CD4-positive, alpha-beta T cell treated with Interleukin-12 subunit alpha and Interleukin-12 subunit beta, for 1 hour (primary cell): ENCODE data around the gene GSTT4.
"Not testable (repeated sequence)": the region's sequence is repeated elsewhere in the genome, so short reads cannot be mapped to it uniquely, and the experiment has no call there.

Experiments
- DNase-seq: peaks from one replicate; pipeline ENCODE4 v3.0.0-alpha.2; 2020

GSTT4 gene

GRCh38 chr22:24024354-24024753, 19.1 kb upstream of the GSTT4 start:
- DNase-seq: no peak

GRCh38 chr22:24023204-24023789, 18.0 kb upstream of the GSTT4 start:
- no peak for DNase-seq

- no peak for DNase-seq
Measured at GRCh38 chr22:24021304-24021703, 16.1 kb upstream of the GSTT4 start.

GRCh38 chr22:24016156-24016555, 10.9 kb upstream of the GSTT4 start:
- DNase-seq: no peak

GRCh38 chr22:24011735-24012068, 6.4 kb upstream of the GSTT4 start:
- DNase-seq: no peak

- DNase-seq: no peak
Measured at GRCh38 chr22:24010018-24010391, 4.8 kb upstream of the GSTT4 start.

- DNase-seq: no peak
Measured at GRCh38 chr22:24009227-24010017, 4.2 kb upstream of the GSTT4 start.

- DNase-seq: no peak
Measured at GRCh38 chr22:24008381-24009226, 3.4 kb upstream of the GSTT4 start.

- no peak for DNase-seq
Measured at GRCh38 chr22:24008022-24008283, 2.7 kb upstream of the GSTT4 start.

GRCh38 chr22:24007253-24008021, 2.2 kb upstream of the GSTT4 start:
- DNase-seq: no peak

GRCh38 chr22:24006914-24007214, 1.6 kb upstream of the GSTT4 start:
- no peak for DNase-seq

GRCh38 chr22:24006207-24006913, 1.1 kb upstream of the GSTT4 start:
- no peak for DNase-seq

- DNase-seq: no peak
Measured at GRCh38 chr22:24003887-24004286, 1.4 kb downstream of the GSTT4 start.

GRCh38 chr22:24002851-24003250, 2.4 kb downstream of the GSTT4 start:
- no peak for DNase-seq

GRCh38 chr22:24002272-24002671, 3.0 kb downstream of the GSTT4 start:
- no peak for DNase-seq

- no peak for DNase-seq
Measured at GRCh38 chr22:24001314-24001713, 3.9 kb downstream of the GSTT4 start.

GRCh38 chr22:23999779-24000178, 5.5 kb downstream of the GSTT4 start:
- not testable (repeated sequence) for DNase-seq

GRCh38 chr22:23997092-23997491, 8.2 kb downstream of the GSTT4 start:
- DNase-seq: no peak

- not testable (repeated sequence) for DNase-seq
Measured at GRCh38 chr22:23993581-23994177, 11.6 kb downstream of the GSTT4 start.

GRCh38 chr22:23993080-23993479, 12.2 kb downstream of the GSTT4 start:
- not testable (repeated sequence) for DNase-seq

- not testable (repeated sequence) for DNase-seq
Measured at GRCh38 chr22:23989583-23990244, 15.5 kb downstream of the GSTT4 start.
